HG03520 (cell line): ENCODE measurements around the gene KCNAB2.

Source experiments
- ATAC-seq: cut with Tn5 transposase; IDR thresholded peaks from one replicate; pipeline ENCODE4 v1.9.1; 2021; ENCODE audit warnings: mild to moderate bottlenecking, moderate library complexity; ENCODE audit not compliant: unreplicated experiment

The KCNAB2 gene

GRCh38 chr1:6045561-6045960 lies at the start of gene KCNAB2:
Gene KCNAB2, plus strand, starts transcription at chr1:6045888. Its CDS starts 5,649 bp downstream, at chr1:6051537.
- no peak for ATAC-seq

GRCh38 chr1:5996641-5997270 lies 48.9 kb upstream of the KCNAB2 start:
- no peak for ATAC-seq

- no peak for ATAC-seq
Measured at GRCh38 chr1:5997316-5997715, 48.4 kb upstream of the KCNAB2 start.

GRCh38 chr1:5998051-5998905 lies 47.4 kb upstream of the KCNAB2 start:
- no peak for ATAC-seq

GRCh38 chr1:5998906-5999301 lies 46.8 kb upstream of the KCNAB2 start:
- ATAC-seq: no peak

GRCh38 chr1:5999711-6000443 lies 45.8 kb upstream of the KCNAB2 start:
- ATAC-seq: no peak

- ATAC-seq: no peak
Measured at GRCh38 chr1:6000444-6001288, 45.0 kb upstream of the KCNAB2 start.

GRCh38 chr1:6001992-6002576 lies 43.6 kb upstream of the KCNAB2 start:
- no peak for ATAC-seq

GRCh38 chr1:6002714-6003501 lies 42.8 kb upstream of the KCNAB2 start:
- ATAC-seq: no peak

- no peak for ATAC-seq
Measured at GRCh38 chr1:6003568-6004411, 41.9 kb upstream of the KCNAB2 start.

GRCh38 chr1:6004412-6005123 lies 41.1 kb upstream of the KCNAB2 start:
- no peak for ATAC-seq

GRCh38 chr1:6005276-6005917 lies 40.3 kb upstream of the KCNAB2 start:
- ATAC-seq: no peak

- ATAC-seq: no peak
Measured at GRCh38 chr1:6006882-6007281, 38.8 kb upstream of the KCNAB2 start.

- ATAC-seq: no peak
Measured at GRCh38 chr1:6007318-6008083, 38.2 kb upstream of the KCNAB2 start.

- no peak for ATAC-seq
Measured at GRCh38 chr1:6008084-6008415, 37.6 kb upstream of the KCNAB2 start.

- ATAC-seq: no peak
Measured at GRCh38 chr1:6008696-6009095, 37.0 kb upstream of the KCNAB2 start.
